Mesenteric fat pad (tissue), 1 donor: Measurements from ENCODE around the gene UBE2U. TPM values are rescaled to one million over a fixed set of nuclear protein-coding genes. Genes with fewer than 3 reads are reported as not detected.
"Not testable (repeated sequence)": the region's sequence is repeated elsewhere in the genome, so short reads cannot be mapped to it uniquely, and the experiment has no call there.

Source experiments
- DNase-seq: peaks from one replicate; pipeline ENCODE4 v3.0.0-alpha.2; 2020; ENCODE audit warnings: low spot score
- total RNA-seq: library from RNA; stranded (reverse); fragmentation: NEBNext Ultra II Directional; extraction: Animal tissue kit (Norgen Biotek cat#: 25700); gene quantifications from one replicate; pipeline ENCODE4 v1.2.1, GENCODE V29; 2021
- donor health status: DM: yes; HTN: yes; CAD: no.

UBE2U gene
- total RNA-seq, 1 donor from 2014 or later = not detected

DNA sequence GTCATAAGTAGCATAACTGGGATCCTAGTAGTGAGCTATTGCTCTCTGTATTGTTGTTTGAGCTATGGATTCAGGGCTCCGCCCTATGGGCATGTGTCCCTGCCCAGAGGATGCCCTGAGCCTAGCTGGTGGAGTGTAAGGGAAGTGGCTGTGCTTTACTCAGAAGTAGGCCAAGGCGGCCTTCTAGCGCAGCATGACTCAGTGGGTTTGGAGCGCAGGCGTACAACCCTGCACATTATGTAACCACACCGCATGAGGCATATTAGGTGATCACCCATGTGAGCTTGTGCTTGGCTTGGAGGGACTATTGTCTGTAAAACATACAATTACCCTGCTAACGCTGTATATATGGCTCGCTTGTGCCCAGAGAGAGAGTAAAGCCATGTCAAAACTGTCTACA is 11.1 kb upstream of the UBE2U start:
- DNase-seq = no peak

DNA sequence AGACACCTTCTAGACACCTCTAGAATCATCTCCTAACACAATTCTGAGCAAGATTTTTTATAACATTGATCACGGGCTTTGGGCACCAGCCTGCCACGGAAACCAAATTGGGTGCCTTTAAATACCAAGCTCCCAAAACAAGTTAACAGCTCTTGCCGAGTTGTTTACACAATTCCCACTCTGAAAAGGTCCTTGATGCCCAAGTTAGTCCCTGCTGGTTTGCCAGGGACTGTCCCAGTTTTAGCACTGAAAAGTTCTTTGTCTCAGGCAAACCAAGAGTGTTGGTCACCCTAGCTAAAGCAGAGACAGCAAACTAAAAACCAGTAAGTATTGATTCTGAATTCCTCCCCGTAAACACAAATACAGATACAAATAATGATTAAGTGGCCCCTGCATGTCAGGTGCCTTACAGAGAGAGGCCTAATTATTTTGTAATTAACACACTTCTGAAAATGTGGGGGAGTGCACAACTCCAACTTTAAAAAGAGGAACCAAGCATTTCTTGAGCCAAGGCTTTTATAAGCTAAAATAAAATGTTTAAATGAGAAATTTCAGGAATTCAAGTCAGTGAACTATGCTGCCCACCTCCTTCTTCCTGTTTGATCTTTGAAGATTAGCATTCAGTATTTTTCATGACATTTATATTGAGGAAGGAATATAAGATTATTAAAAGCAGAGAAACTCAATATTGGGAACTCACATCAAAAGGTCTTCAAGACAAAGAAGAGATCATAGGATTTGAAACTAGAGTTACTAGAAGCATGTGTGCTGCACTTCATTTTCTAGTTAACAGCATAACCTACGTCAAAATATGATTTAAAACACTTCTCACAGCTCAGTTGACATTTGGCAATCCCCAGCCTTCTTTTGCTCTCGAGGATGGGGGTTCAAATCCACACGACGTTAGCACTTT is 9.0 kb upstream of the UBE2U start:
- DNase-seq = no peak

DNA sequence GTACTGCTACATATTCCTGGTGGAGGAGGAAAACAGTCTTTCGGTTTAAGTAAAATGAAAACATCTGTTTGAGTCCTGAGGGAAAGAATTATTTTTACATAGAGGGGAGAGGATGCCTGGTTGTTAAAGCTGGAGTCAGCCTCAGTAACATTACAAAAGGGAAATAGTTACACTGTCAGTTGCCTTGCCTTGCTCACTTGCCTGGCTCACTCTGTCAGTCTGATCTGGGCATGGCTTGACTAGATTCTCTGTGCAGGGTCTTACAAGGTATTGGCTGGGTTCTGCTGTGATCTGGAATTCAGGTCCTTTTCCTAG is 8.4 kb upstream of the UBE2U start:
- DNase-seq = no peak

DNA sequence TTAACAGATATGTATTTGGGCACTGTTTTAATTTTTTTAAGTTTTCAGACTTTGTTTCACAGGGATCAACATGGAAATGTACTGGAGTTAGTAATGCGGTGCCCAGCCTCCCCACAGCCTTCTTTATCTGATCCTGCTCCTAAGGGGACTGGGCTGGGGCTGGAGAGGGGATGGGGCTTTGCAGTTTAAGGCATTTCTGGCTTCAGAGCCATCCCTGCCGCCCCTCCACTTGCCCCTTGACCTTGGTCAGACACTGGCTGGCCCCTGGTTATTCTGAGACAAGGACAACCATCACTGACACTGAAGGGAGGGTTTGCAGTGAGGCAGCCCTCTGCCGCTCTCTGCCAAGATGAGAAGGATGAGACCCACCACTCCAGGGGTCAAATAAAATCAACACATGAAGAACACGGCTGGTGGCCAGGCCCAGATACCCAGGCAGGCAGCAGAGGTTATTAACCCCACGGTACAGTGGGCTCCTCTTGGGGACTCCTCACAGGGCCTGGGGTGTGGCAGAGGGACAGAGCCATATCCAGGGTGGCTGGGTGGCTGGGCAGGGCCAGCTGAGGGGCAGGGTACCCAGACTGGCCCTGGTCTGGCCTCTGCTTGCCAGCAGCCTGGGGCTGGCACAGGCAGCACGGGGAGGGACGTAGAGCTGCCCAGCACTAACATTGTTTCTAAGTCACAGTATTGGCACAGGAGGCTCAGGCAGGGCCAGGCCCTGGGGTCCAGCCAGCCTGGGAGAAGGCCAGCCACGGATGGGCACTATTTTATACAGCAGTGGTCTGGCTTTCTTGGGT is 7.2 kb upstream of the UBE2U start:
- DNase-seq = no peak

DNA sequence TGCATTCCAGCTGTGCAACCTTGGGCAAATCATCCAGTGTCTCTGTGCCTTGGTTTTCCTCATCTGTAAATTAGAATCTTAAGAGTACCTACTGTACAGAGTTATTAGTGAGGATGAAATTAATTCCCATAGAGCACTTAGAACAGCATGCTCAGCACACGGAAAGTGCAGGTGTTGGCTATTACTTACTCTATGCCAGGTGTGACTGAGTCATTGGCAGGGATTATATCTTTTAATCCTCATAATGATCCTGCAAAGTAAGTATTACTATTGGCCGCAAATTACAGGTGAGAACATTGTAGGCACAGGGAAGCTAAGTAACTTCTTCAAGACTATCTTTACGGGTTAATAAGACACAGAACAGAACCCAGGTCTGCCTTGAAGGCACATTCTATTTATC is 6.3 kb upstream of the UBE2U start:
- no peak for DNase-seq

DNA sequence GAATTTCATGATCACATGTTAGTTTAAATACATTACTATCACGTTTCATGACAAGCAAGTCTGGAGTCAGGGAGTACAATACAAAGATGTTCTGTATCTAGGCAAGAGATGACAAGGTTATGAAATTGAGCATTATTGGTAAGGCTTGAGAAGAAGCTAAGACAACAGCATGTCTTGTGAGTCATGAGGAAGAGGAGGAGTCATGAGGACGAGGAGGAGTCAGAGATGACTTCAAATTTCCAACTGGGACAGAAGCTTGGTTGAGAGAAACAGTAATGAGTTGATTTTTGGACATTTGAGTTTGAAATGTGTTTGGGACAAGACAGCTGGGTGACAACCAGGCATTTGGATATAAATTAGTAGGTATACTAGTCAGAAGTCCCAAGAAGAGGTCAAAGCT is 4.3 kb upstream of the UBE2U start:
- DNase-seq = no peak

DNA sequence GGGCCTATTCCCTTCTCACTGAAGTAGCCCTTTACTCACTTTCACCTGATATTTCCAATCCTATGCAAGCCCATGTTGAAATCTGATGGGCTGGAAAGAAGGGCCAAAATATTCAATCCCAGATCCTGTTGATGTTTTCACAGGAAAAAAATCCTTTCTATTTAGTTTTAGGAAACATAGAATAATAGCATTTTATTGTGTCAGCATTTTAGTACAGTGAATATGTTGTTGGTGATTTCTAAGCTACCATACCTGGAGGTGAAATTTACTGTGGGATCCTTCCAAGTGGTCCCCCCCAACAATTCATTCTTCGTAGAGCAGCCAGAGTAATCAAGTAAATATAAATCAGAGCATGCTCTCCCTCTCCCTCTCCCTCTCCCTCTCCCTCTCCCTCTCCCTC is 3.4 kb upstream of the UBE2U start:
- DNase-seq = no peak

DNA sequence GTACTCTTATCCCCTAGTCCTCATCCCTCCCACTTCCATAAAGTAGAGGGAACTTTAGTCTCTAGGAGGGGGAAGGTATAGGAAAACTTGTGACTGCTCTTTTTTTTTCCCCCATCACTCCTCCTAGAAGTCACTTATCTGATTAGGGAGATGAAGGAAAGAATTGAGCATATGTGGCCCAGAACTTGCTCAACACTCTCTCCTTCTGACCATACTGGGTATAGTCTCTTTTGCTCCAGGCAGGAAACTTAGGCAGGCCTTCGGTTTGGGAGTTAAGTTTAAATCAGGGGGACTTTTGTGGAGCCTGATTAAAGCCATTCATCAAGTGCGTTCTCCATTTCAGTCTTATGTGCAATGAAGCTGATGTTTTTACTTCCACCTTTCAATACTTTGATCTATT is 5.8 kb downstream of the UBE2U start:
- DNase-seq = no peak

DNA sequence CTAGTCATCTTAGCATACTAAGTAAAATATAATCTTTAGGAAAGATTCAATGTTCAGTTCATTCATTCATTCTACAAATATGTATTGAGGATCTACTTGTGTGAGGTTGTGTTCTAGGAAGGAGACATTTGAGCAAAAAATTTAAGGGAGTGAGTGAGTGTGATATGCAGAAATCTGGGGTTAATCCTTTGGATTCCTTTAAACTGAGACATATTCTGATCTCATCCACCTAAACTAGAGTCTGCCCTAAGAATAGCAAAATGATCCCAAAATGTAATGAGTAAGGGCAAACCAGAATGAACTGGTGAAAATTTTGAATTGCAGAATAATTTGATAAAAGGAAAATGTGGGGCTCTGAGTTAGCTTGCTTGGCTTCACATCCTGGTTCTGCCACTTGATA is 8.6 kb downstream of the UBE2U start:
- no peak for DNase-seq

DNA sequence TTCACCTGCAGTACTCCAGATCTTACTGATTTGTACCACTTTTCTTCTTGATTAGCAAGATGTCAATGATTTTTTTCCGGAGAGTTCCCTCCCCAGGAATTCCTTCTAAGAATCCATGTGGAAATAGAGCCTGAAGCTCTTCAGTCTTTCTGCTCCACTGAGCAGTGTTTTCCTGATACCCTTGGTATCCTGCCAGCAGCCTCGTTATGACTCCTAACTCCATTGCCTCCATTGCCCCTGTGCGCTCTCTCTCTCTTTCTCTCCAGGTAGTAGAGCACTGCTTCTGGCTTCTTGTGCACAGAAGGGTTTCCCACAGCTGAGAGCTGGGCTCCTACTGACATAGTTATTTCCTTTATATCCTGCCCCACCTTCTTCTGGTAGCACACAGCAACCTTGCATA is 12.2 kb downstream of the UBE2U start:
- no peak for DNase-seq

DNA sequence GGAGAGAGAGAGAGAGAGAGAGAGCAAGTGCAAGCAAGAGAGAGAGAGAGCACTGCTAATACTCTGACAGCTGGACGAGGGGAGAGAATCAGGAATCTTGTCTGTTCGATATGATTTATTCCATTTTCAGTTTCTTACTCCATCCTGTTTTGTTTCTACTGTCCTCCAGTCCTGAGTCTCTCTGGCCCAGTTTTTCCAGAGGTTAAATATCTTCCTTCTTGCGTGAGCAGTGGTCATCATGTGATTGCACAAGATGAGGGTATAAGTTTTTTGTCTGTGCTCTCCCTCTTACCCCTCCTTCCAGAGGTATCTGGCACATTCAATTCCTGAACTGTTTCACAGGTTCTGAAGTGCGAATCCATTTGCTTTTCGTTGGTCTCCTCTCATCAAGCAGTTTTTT is 16.8 kb downstream of the UBE2U start:
- no peak for DNase-seq

DNA sequence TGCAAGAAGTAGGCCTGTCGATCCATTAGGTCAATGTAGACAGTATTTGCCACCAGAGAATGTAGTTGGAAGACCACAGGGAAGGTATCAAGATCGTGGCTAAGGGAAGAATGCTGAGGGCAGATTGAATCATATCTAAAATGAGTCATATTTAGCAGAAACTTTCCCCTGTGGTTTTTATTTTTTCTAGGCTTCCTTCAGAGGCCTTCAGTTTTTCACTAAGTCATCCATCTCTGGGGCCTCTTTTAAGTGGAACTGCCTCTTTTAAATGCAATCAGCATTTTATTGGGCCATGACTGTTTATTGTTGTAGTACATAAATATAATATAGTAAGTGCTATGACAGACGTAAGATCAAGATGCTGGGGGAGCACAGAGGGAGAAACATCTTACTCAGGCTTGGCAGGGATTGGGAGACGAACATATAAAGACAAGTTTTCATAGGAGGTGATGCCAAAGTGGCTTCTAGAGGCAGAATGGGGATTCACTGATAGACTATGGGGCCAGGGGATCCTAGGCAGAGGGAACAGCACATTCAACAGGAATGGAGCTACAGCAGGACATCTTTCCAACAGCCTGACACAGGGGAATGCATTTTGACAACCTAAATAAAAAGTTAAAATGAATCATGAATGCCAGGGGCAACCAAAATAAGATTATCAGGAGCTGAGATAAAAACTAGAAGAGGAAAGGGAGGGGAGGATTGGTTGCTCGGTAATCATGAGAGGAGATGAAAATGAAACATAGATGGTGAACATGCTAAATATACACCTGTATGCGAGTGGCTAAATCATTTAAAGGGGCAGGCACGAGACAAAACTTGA is 20.1 kb downstream of the UBE2U start:
- no peak for DNase-seq

DNA sequence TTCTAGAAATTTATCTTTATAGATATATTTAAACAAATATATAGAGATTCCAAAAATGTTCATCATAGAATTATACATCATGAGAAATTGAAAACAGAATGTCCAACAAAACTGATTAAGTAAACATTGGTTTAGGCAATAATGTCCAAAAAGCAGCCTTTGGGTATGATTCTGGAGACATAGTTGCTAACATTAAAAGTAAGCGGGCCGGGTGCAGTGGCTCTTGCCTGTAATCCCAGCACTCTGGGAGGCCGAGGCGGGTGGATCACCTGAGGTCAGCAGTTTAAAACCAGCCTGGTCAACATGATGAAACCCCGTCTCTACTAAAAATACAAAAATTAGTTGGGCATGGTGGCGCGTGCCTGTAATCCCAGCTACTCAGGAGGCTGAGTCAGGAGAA is 20.8 kb downstream of the UBE2U start:
- DNase-seq = not testable (repeated sequence)

DNA sequence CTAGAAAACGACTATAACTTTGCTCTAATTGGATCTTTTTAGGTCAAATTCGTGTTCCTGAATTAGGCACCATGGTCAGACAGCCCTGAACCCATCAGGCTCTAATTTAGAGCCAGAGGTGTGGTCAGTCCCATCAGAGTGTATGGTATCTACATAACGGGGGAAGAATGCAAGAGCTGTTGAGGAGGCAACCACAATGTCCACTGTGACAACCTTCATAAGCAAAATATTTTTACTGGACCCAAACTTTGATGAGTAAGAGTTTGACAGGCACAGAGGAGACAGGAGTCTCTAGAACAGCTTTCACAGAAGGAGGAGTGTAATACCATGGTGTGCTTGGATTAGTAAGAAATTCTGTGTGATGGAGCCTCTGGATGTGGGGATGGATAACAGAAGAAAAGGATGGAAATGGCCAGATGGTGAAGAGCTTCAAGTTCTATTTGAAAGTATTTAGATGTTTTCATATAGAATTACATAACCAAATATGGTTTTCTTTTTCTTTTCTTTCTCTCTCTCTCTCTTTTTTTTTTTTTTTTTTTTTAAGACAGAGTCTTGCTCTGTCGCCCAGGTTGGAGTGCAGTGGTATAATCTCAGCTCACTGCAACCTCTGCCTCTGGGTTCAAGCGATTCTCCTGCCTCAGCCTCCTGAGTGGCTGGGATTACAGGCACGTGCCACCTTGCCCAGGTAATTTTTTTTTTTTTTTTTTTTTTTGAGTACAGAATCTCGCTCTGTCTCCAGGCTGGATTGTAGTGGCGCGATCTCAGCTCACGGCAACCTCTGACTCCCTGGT is 24.9 kb downstream of the UBE2U start:
- DNase-seq = no peak

DNA sequence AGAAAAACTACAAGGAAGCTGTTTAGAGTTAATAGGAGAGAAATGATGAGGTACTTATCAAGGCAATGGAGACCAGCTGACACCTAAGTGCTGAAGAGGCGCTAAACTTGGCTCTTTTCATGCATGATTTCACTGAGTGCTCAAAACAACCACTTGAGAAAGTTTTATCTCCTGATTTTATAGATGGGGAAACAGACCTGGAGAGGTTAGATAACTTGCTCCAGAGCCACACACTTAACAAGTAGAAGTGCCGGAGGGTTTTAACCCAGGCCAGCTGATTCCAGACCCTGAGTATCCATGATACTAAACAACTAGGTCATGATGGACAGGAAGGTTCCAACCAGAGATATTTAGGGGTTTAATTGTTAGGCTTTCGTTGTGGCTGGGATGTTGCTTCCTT is 25.9 kb downstream of the UBE2U start:
- no peak for DNase-seq

DNA sequence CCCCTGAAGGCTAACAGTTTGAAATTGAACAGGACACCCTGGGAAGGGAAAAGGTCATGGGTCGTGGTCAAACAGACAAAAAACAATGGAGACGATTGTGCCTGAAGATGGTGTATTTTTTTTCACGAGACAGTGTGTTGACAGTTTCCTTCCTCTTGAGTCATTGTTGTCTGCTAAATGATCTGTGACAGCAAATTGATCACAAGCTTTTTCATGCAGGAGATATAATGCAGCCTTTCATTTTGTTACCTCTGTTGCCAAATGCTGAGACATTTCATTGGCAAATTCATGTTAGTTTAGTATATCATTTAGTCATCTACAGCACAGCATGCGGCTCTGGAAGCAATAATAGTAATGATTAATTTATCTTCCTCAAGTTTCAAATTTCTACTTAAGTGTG is 27.7 kb downstream of the UBE2U start:
- DNase-seq = no peak

DNA sequence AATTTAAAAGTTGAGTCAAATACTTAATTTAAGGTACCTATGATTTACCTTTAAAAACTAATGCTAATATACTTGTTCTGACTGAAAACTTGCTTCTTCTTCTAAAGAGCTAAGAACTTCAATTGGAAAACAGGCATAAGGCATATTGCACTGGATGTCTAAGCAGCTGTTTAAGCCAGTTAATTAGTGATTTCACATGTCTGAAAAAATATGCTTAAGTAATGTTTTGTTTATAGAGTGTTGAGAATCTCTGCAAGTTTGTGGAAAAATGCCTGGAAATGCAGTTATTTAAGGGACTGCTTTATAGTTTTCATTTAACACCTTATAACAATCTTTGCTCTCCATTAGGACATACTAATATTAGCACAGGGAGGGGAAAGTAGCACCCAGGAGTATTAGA is 28.2 kb downstream of the UBE2U start:
- DNase-seq = no peak

DNA sequence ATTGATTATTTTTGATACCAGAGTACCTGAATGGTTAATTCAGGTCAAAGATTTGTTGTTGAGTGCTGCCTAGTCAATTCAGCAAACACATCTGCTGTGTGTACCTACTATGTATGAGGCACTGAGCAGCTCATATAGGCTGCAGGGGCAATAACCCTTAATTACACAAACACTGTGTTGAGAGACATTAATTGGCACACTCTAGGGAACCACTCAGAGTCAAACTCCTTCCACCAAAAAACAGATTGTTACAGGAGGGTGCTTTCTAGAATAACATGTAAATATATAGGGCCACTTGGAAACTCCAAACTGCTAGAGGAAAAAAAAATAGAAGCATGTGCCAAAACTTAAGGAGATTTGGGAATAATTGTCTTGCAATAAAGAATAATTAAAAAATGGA is 31.3 kb downstream of the UBE2U start:
- DNase-seq = no peak

DNA sequence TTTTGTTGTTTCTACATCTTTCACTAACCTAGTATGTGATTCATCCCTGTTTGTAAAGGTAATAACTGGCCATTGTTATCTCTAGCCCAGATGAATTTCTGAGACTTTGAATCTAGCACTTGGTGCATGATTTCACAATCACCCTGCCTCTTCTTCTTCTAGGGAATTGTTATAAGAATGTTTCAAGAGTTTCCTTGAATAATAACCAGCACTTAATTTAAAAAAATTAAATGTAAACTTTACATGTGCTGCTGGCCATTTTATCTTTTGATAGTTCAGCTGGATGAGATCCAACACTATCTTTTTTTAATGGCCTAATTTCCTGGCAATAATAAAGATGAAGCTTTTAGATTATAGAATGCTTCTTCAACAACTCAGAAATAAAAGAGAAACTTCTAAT is 31.8 kb downstream of the UBE2U start:
- no peak for DNase-seq

DNA sequence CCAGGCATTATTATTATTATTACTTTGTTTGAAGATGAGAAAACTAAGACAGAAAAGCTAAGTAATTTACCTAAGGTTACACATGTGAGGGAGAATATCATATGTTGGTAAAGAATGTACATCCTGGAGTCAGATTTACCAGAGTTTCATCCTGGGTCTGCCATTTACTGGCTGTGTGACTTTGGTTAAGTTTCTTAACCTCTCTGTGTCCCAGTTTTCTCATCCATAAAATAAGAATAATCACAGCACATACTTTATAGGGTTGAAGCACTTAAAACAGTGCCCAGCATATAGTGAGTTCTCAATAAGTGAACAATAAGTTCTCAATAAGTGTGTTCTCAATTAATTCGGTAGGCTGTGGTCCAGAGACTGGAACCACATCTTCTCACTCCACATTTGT is 32.5 kb downstream of the UBE2U start:
- no peak for DNase-seq

DNA sequence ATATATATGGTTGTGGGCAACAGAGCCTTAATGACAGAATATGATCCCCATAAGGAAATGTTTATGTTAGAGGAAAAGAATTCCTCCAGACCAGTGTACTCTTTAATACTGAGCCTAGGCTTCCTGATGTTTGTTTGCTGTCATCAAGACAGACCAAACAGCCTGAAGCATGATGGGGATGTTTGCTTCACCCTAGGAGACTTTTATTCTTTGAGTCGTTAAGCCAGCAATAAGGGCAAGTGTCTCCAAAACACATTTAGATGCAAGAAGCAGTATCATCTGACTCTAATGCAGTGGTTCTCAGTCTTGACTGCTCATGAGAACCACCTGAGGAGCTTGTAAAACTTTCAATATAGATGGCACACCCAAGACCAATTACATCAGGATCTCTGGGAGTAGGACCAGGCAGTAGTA is 33.1 kb downstream of the UBE2U start:
- DNase-seq = no peak
